ENCODE measurements around the gene C14orf132.
A peak's percentile ranks its signal among the peaks of the same experiment; 100 is the strongest.
"Not testable (repeated sequence)": the region's sequence is repeated elsewhere in the genome, so short reads cannot be mapped to it uniquely, and the experiment has no call there.

Gene C14orf132

DNA sequence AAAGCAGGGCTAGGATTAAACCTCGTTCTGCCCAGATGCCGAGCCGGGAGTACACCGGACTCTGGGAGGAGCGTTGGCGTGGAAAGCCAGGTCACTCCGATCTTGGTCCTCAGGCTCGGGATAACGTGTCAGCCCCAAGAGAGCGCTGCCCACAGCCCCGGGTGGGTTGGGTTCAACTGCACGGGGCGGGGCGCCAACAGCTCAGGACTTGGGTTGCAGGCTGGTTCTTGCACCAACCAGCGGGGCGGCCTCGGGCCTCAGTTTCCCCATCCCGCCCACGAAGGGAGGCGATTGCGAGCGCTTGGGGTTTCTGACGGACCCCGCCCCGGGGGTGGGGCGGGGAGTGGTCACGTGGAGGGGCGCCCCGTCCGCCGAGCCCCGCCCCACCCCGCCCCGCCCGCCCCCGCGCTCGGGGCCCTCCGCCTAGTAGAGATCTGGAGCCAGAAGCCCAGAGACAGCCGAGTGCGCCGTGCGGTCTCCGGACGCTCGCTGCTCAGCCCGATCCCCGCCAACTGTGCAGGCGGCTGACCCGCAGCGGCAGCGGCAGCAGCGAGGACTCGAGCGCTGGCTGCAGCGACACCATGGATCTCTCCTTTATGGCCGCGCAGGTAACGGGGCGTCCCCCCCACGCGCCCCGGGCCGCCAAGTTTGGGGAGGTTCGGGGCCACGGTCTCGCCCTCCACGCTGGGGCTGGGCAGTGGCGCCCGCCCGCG, at the start of gene C14orf132:
C14orf132 (plus strand) TSS at position 443 of the 713 bp plus-strand sequence; CDS start at position 582, 139 bp downstream.
- peak; percentile 53 to 76 for DNase-seq

- peak; percentile 17 to 70 for DNase-seq
Observed at GRCh38 chr14:95993768-95994592, 45.2 kb upstream of the C14orf132 start.

DNA sequence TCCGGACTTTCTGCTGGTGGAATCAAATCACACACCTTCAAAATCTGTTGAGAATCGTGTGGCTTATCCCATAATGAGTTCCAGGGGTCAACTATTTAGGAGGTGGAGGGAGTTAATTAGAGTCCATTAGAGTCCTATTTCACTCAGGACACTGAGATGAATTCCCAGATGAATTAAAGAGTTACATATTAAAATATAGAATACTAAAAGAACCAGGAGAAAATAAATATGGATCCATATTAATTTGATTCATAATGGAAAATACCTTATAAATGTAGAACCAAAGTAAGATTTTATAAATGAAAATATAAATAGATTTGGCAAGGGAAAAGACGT, 44.6 kb upstream of the C14orf132 start:
- no peak for DNase-seq

- DNase-seq = peak in 1 of 2 donors; percentile 28
Observed at GRCh38 chr14:95998656-95999055, 40.5 kb upstream of the C14orf132 start.

DNA sequence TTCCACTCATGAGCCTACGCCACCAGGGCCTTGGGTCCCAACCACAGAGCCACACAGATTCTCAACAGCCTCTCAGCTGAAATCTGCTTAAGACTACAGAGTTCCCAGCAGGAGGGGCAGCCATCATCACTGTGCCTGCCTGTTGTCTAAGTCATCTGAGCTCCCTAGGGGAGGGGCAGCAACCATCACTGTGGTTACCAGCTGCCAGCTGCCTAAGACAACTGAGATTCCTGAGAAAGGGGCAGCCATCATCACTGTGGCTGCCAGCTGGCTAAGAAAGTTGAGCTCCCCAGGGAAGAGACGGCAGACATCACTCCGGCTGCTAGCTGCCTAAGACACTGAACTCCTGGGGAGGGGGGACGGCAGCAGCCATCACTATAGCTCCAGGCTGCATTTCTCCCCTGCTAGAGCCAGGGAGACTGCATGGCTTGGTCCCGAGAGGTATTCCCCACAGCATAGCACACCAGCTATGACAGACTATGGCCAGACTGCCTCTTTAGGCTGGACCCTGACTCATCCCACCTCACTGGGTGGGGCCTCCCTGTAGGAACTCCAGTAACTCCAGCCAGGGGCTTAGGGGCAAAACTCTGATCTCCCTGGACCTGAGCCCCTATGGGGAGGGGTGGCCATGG, 37.2 kb upstream of the C14orf132 start:
- DNase-seq = no peak

GRCh38 chr14:96002498-96002884, 36.7 kb upstream of the C14orf132 start:
- no peak for DNase-seq

DNA sequence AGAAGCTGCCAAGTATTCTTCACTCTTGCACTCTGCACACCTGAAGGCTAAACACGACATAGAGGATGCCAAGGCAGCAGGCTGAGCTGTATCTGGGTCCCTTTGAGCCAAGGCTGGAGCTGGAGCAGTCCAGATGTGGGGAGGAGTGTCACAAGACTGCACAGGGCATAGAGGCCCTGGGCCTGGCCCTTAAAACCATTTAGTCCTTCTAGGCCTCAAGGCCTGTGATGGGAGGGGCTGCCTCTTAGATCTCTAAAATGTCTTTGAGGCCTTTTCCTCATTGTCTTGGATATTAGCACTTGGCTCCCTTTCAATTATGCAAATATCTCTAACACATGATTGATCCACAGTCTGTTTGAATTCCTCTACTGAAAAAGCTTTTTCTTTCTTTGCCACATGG, 28.0 kb upstream of the C14orf132 start:
- DNase-seq = no peak

DNA sequence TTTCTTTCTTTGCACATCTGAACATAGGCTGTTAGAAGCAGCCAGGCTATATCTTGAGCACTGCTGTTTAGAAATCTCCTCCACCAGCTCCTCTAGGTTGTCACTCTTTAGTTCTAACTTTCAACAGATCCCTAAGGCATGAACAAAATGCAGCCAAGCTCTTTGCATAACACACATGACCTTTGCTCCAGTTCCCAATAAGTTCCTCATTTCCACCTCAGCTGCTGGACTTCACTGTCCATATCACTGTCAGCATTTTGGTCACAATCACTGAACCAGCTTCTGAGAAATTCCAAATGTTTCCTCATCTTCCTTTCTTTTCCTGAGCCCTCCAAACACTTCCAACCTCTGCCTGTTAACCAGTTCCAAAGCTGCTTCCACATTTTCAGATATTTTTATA, 27.6 kb upstream of the C14orf132 start:
- no peak for DNase-seq

DNA sequence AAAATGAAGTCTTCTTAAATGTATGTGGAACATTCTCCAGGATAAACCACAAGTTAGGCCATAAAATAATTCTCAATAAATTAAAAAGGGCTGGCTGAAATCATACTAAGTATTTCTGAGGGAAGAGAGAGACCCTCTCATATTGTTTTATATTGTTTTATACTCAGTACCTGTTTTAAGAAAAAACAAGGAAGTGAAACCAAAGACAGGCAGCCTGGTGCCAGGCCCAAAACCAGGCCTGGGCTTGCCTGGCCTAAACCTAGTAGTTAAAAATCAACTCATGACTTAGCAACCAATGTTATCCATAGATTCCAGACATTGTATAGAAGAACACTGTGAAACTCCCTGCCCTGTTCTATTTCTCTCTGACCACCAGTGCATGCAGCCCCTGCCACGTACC, 26.4 kb upstream of the C14orf132 start:
- not testable (repeated sequence) for DNase-seq

GRCh38 chr14:96014176-96014575, 25.0 kb upstream of the C14orf132 start:
- no peak for DNase-seq

DNA sequence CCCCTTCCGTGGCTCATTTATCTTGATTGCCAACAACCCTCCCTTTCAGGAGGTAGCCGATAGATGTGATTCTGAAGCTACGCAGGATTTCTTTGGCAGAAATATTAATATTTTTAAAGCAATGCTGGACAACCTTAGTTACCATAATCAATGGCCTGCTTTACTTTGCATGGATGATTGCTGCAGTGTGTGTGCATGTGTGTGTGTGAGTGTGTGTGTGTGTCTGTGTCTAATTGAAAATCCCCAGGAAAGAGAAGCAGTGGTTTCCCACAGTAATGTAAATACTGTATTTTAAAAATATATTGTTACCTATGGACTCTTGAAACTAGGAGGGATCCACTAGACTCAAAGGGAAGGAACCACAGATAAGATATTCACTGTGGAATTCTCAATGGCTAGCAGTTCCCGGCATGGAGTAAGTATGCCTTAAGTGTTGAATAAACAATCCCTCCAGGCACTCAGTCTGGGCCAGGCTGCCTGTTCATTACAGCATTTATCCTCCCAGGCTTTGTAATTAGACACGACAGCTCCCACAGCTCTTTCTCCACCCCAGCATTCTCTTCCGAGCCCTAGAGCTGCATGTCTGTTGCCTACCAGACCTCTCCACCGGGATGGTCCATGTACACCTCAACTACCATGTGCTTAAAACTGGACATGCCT, 22.5 kb upstream of the C14orf132 start:
- DNase-seq = no peak

- no peak for DNase-seq
Observed at GRCh38 chr14:96017882-96018281, 21.3 kb upstream of the C14orf132 start.

GRCh38 chr14:96027431-96028355, 11.5 kb upstream of the C14orf132 start:
- DNase-seq = peak in 1 of 2 donors; percentile 43

- DNase-seq = no peak
Observed at GRCh38 chr14:96029089-96029645, 10.0 kb upstream of the C14orf132 start.

DNA sequence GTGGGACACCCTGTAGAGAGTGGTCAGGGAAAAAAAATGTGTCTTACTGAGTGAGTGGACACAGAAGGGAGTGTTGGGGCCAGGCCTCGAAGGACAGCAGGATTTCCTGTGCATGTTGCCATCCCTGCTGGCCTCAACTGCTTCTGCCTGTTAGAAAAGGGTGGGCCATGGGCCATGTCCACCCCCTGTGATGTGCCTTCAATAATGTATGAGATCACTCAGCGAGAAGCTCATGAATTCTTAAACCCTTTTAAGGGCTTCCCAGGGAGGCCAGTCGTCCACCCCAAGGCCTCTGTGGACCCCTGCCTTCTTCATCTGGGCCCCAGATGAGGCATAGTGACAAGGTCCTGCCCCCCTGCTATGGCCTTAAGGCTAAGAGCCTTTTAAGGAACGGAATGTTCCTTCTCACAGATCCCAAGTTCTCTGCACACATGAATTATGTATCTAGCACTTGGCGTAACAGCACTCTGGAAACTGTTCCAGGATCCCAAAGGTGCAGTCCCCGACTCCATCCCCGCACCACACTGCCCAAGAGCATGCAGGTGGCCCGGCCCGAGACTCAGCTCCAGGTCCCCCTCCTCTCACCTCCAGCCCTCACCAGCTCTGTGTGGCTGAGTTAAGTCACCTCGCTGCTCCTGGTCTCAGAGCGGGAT, 8.9 kb upstream of the C14orf132 start:
- DNase-seq = no peak

DNA sequence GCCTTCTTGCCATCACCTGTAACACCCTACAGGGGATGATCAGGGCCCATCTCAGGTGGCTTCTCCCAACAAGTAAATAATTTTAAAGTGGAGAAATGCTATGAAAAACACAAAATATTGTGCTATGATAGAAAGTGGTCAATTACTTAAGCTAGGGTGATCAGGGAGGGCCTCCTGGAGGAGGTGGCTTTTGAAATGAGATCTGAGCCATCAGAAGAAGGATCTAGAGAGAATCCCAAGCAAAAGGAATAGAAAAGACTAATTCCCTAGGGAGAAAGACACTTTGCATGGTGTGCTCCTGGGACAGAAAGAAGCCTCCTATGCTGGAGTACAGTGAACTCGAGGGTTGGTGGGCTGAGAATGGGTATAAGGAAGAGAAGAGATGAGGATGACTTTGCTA, 7.5 kb upstream of the C14orf132 start:
- no peak for DNase-seq

- DNase-seq = no peak
Observed at GRCh38 chr14:96035456-96035855, 3.7 kb upstream of the C14orf132 start.

DNA sequence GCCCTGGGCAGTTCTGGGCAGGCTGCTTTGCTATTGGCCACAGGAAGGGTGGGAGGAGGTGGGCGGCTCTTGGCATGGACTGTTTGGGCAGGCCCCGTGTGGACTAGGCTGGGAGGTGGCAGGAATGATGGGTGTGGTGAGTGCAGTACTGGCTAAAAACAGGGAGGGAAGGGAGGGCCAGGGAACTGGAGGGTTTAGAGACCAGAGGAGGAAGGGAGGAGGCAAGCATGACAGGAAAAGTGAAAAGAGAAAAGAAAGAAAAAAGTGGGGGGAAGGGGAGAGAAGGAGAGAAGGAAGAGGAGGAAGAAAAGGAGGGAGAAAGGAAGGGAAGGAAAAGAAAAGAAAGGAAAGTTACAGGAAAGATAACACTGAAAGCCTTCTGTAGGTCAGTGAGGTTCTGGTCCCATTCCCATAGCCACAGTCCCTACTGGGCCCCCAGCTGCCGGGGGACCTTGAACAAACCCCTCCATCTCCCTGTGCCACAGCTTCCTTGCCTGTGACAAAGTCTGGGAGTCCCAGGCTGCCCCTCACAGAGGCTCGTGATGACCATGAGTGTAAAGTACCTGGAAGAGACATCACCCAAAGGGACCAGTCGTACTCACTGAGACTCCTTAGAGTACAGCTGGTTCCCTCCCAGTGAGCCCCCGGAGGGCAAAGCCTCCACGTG, 1.1 kb upstream of the C14orf132 start:
- DNase-seq = no peak

DNA sequence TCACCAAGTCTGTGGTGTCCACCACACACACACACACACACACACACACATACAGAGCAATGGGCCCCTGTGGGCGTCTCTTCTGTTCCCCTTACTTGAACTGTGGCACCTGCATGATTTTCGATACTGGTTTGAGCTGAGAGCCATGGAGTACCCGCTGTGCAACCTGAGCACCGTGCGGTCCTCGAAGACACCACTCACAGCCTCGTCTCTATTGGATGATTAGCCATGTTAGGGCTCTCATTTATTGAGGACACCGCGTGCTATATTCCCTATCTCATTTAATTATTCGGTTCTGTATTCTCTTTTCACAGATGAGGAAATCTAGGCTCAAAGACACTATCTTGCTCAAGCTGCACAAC, 623 bp upstream of the C14orf132 start:
- no peak for DNase-seq

DNA sequence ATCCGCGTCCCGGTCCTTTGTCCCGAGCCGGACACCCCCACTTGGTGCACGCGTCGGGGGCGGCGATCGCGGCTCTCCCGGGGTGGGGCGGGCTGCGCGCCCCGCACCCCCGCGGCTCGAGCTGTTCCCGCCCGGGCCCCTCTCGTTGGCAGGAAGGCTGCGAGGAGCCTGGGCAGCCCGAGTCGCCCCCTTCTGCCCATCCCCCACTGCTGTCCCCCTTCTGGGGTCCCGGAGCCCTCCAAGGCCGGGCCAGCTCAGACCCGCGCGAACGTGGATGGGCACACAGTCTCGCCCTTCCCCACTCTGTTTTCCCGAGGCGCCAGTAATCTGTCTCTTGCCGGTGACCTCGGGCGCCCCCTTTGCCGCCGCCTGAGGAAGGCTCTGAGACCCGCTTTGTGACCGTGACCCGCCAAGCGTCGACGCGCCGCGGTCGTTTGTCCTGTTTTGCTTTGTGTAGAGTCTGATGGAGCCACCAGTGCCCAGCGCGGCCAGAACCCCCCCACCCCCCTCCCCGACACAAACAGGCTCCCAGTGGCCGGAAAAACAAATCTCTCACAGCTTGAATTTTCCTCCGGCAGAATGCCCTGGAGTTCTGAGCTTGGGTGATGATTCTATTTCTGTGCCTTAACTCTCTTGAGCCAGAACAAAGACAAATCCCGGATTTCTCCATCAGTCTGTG, 610 bp downstream of the C14orf132 start:
- peak; percentile 24 to 50 for DNase-seq
